Breast epithelium (tissue), 3 donors: Measurements from ENCODE around the gene MYO9B.

Experiments
- POLR2A ChIP-seq: fragments of 450-650 bp; IDR thresholded peaks from one replicate; pipeline ENCODE4 v1.6.1; 2016; ENCODE audit warnings: antibody characterized with exemption, mild to moderate bottlenecking, moderate library complexity
- POLR2AphosphoS5 ChIP-seq, 3 donors: sonication (generic); formaldehyde crosslinking; IDR thresholded peaks; one replicate each; pipeline ENCODE4 v1.6.1; 2017; ENCODE audit warnings: antibody characterized with exemption in 3 of 3
- TF ChIP-seq, protein P1 (sequence below), 3 donors: fragments of 450-650 bp; IDR thresholded peaks; one replicate each; pipeline ENCODE4 v1.5.1; 2016 to 2017; ENCODE audit warnings: antibody characterized with exemption in 3 of 3, mild to moderate bottlenecking in 3 of 3, moderate library complexity in 3 of 3

DNA sequence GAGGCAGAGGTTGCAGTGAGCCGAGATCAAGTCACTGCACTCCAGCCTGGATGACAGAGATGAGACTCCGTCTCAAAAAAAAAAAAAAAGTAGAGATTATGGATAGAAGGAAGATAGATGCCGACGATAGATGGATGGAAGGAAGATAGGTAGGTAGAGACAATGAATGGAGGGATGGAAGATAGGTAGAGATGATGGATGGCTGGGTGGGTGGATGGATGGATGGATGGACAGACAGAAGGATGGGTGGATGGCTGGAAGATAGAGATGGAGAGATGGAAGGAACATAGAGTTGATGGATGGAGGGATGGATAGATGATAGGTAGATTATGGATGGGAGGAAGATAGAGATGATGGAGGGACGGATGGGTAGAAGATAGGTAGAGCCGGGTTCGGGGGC, 121.0 kb downstream of the MYO9B start:
- TF ChIP-seq, protein P1, sequence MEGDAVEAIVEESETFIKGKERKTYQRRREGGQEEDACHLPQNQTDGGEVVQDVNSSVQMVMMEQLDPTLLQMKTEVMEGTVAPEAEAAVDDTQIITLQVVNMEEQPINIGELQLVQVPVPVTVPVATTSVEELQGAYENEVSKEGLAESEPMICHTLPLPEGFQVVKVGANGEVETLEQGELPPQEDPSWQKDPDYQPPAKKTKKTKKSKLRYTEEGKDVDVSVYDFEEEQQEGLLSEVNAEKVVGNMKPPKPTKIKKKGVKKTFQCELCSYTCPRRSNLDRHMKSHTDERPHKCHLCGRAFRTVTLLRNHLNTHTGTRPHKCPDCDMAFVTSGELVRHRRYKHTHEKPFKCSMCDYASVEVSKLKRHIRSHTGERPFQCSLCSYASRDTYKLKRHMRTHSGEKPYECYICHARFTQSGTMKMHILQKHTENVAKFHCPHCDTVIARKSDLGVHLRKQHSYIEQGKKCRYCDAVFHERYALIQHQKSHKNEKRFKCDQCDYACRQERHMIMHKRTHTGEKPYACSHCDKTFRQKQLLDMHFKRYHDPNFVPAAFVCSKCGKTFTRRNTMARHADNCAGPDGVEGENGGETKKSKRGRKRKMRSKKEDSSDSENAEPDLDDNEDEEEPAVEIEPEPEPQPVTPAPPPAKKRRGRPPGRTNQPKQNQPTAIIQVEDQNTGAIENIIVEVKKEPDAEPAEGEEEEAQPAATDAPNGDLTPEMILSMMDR (IDR thresholded peaks at IDR 0.05) = no peak
- TF ChIP-seq POLR2A (no peak), POLR2AphosphoS5 (IDR thresholded peaks at IDR 0.05) (no peak)
